IPS-11a (cell line): ENCODE results near the gene KHDC3L.
"Not testable (repeated sequence)": the region's sequence is repeated elsewhere in the genome, so short reads cannot be mapped to it uniquely, and the experiment has no call there.

Experiments used
- H3K4me3 ChIP-seq: one replicate; pipeline ENCODE4 v1.5.1; 2013; ENCODE audit warnings: low read depth, low read length, control low read depth

The KHDC3L gene

DNA sequence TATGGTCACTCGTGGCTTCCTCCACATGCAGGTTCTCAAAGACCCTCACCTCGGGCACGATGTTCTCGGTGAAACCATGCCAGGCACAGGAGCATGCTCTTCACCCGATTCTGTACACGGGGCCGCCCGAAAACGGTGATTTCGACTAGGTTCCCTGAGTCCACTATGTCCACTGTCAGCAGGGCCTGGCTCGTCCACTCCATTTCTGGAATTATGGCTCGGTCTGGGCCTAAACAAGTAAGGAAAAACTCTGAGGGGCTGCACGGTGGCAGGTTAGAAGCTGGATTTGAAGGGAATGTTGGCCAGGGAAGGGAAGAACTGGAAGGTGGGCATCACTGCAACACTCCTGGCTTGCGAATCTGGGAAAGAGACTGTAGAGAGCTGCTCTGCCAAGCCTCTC is 6.7 kb downstream of the KHDC3L start:
- no peak overlapping the region for H3K4me3 ChIP-seq

DNA sequence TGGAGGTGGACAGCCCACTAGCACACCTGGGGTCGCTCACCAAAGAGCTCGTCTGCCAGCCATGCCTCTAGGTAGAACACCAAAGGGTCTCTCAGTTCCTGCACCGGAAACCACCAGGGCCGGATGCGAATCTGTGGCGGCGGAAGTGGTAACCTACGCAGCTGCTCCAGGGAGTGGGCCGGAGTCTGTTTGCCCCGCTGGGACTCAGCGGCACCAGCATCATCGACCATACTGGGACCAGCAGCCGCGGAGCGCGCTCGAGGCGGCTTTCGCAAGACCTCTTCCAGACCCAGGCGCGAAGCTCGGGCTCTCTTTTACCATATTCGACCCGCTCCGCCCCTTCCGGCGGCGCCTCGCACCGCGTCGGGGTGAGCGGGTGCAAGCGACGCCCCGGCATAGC is 7.1 kb downstream of the KHDC3L start, which contains the start of gene OOEP:
OOEP (minus strand) TSS at position 335 of the 400 bp plus-strand sequence; CDS start at position 230, 105 bp downstream.
- H3K4me3 ChIP-seq, result no peak within 1 kb of the TSS

DNA sequence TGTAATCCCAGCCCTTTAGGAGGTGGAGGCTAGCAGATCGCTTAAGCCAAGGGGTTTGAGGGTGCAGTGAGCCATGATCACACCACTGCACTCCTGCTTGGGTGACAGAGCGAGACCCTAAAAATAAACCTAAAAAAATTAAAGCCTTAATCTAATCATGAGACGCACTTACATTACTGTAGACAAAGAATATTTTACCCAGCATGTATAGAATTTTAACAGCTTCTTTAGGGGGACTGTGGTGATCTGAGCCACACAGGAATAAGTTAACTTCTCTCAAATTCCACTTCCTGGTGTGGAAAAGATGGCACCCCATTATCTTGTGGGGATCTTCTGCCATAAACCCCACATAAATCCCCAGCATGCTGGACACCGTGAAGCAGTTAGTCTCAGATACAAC is 9.5 kb downstream of the KHDC3L start:
- H3K4me3 ChIP-seq, result no peak overlapping the region

DNA sequence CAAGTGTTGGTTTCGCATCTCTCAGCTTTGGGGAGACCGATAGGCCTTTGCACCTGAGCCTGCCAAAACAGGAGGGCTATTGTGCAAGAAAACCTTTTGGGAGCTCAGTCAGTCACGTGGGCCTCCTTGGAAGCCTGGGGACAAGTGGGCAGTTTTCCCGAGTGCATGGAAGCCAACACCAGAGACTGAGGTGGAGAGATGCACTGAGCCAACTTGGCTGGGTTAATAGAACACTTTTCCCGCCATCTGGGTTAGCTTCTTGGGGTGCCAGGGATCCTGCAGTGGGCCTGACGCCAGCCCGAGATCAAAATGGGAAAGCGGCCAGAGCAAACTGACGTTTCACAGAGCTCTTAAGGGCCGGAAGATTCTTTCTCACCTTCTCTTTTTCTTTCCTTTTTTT is 10.1 kb downstream of the KHDC3L start:
- H3K4me3 ChIP-seq, result no peak overlapping the region

DNA sequence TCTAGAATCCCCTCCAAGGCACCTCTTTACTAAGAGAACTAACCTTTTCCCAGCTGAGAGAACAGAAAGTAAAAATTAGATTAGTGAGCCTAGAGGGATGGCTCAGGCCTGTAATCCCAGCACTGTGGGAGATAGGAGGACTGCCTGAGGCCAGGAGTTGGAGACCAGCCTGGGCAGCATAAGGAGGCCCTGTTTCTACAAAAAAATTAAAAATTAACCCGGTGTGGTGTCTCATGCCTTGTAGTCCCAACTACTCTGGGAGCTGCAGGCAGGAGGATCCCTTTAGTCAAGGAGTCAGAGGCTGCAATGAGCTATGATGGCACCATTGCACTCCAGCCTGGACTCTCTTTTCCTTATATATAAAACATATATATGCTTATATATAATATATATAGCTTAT is 12.8 kb downstream of the KHDC3L start:
- H3K4me3 ChIP-seq, result no peak overlapping the region

DNA sequence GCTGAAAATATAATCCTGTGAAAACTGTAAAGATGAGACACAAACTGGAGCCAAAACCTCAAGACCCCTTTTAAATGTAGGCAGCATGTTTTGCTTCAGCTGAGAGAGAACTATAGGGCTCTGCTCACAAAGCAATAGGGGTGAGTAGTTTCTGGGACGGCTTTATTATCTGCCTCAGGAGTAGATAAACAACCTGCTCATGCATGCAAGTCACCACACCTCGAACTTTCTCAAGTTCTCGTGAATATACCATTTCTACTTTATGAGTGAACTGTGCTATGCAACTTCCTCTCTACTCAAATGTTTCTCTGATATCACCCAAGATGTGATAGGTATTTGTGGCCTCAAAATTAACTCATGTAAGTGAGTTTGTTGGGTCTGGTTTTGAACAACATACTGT is 14.8 kb downstream of the KHDC3L start:
- H3K4me3 ChIP-seq, result no peak overlapping the region

DNA sequence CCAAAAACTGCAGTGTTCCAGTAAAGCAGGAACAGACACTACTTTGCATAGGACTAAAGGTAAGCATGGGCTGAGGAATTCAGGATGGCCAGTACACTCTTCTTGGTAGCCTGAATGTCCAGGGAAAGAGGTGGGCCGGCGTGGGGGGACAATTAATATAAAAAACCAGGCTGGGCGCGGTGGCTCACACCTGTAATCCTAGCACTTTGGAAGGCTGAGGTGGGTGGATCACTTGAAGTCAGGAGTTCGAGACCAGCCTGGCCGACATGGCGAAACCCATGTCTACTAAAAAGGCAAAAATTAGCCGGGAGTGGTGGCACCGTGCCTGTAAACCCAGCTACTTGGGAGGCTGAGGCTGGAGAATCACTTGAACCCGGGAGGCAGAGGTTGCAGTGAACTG is 19.1 kb downstream of the KHDC3L start:
- H3K4me3 ChIP-seq, result not testable (repeated sequence)

DNA sequence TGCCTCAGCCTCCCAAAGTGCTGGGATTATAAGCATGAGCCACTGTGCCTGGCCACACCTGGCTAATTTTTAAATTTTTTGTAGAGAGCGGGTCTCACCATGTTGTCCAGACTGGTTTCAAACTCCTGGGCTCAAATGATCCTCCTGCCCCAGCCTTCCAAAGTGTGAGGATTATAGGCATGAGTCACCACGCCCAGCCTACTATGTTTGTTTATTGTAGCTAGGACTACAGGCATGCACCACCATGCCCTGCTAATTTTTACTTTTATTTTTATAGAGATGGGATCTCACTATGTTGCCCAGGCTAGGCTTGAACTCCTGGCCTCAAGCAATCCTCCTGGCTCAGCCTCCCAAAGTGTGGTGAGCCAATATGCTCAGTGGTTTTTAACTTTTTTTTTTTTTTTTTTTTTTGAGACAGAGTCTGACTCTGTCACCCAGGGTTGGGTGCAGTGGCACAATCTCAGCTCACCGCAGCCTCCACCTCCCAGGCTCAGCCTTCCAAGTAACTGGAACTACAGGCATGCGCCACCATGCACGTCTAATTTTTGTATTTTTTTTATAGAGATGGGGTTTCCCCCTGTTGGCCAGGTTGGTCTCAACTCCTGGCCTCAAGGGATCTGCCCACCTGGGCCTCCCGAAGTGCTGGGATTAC is 20.1 kb downstream of the KHDC3L start:
- no peak overlapping the region for H3K4me3 ChIP-seq

DNA sequence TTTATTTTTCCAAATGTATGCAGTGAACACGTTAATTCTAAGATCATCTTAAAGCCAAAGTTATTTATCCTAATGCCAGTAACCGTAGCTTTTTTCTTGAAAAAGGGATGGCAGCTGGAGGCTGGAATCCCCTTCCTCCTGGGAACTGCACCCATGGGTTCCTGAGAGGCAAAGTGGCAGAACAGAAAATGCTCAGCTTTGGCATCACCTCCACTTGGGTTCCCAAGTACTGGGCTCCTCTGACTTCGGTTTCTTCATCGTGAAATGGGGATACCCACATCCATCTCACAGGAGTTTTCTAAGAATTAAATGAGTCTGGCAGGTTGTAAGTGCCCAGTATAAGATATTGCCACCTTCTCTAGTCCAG is 26.0 kb downstream of the KHDC3L start:
- no peak overlapping the region for H3K4me3 ChIP-seq

DNA sequence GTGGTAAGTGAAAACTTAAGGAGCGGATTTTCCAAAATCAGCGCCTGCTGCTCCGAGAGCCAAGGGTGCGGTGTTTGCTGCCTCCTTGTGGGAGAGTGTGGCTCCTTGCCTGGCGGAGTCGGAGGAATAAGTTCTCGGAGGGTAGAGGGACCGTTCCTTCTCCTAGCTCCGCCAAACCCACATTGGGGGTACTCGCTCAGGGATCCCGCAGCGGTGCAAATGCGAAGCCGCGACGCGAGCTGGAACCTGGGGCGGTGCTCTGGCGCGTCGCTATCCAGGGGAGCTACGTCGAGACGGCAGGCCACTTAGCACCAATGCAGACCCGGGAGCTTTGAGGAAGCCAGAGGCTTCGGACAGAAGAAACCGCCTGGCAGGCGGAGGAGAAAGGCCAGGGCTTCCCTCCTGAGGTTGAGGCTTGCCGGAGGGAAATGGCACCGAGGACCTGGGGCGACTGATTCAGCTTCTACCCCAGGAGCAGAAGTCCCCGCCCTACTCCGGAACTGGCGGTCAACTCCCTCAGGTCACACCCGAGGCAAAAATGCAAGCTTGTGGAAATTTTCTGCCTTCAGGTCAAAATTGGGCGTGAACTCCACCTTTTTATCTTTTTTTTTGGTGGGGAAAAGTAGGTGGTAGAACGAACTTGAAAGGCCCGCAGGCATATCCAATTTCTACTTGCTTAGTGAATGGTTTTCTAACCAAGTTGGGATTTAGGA is 26.5 kb downstream of the KHDC3L start:
- peak overlapping the region; percentile 34 for H3K4me3 ChIP-seq

DNA sequence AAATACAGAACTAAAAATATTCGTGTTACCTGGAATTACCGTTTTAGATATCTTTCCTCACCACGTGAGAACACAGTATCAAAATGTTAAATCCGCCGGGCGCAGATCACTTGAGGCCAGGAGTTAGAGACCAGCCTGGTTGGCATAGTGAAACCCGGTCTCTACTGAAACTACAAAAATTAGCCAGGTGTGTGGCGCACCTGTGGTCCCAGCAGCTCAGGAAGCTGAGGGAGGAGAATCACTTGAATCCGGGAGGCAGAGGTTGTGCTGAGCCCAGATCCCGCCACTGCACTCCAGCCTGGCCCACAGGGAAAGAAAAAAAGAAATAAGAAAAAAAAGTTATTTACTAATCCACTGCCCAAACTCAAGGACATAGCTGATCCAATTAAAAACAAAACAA is 27.4 kb downstream of the KHDC3L start:
- H3K4me3 ChIP-seq, result no peak overlapping the region

DNA sequence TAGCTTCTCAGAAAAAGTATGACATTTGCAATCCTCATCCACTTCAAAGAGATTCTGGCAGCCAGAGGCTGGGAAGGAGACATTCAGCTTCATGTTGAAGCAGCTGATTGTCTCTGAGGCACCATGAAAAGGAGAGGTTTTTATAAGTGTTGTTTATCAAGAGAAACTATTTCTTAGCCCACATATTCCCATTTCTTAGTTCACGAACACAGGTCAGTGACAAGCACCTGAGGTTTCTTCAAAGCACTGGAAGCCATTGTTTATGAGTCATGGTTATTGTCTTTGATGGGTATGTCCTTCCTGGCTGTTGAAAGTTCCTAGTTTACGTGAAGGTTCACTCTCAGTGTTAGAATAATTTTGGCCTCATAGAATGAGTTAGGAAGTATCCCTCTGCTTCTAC is 29.2 kb downstream of the KHDC3L start:
- no peak overlapping the region for H3K4me3 ChIP-seq

DNA sequence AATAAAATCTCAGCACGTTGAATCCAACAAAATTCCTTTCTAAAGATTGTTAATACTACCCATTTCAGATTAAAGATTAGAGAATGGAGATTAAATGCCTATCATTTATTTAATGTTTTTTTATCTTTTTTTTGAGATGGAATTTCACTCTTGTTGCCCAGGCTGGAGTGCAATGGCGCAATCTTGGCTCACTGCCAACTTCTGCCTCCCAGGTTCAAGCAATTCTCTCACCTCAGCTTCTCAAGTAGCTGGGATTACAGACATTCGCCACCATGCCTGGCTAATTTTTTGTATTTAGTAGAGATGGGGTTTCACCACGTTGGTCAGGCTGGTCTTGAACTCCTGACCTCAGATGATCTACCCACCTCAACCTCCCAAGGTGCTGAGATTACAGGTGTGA is 29.7 kb downstream of the KHDC3L start:
- not testable (repeated sequence) for H3K4me3 ChIP-seq

DNA sequence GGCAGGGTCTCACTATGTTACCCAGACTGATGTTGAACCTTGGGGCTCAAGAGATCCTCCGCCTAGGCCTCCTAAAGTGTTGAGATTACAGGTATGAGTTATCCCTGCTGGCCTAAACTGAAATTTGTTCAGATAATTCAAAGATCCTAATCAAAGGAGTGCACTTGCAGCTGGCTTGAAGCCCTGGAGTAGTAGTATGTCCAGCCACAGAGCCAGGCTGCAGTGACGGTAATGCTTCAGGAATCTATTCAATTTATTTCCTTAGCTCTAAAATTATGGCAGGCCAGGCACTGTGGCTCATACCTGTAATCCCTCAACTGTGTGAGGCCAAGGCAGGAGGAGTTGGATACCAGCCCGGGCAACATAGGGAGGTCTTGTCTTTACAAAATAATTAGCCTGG is 30.8 kb downstream of the KHDC3L start:
- no peak overlapping the region for H3K4me3 ChIP-seq

DNA sequence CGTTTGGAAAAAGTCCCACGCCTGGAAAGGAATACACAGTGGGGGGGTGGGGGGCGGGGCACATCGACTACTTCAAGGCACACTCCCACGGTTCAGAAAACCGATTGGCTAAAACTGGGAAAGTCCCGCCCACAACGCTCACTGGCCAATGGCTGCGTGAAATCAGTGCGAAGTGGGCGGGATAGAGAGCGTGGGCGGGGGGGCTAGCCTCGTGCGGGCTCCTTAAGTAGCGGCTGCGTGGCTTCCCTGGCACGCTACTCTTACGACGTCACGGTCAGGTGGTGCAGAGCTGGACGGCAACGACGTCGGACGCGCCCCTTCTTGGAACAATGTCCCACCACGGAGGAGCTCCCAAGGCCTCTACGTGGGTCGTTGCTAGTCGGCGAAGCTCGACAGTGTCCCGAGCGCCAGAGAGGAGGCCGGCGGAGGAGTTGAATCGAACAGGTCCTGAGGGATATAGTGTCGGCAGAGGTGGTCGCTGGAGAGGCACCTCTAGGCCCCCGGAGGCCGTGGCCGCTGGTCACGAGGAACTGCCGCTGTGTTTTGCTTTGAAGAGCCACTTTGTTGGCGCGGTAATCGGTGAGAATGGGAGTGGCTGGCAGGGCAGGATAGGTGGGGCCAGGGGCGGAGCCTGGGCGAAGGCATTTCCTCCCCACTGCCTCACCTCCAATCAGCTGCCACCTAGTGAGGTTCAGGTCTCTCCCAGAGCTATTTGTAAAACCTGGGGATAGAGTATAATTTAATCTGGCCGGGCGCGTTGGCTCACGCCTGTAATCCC is 32.3 kb downstream of the KHDC3L start, which contains the start of gene DDX43:
DDX43 (plus strand) TSS at position 252 of the 778 bp plus-strand sequence; CDS start at position 330, 78 bp downstream.
- no peak within 1 kb of the TSS for H3K4me3 ChIP-seq

DNA sequence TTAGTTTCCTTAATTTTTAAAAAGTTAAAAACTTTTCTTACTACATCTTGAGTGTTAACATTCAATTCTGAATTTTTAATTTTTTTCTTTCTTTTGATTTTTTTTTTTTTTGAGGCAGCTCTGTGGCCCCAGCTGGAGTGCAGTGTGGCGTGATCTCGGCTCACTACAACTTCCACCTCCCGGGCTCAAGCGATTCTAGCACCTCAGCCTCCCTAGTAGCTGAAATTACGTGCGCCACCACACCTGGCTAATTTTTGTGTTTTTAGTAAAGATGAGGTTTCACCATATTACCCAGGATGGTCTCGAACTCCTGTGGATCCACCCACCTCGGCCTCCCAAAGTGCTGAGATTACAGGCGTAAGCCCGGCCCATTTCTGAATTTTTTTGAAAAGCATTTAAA is 33.4 kb downstream of the KHDC3L start:
- H3K4me3 ChIP-seq, result no peak overlapping the region

DNA sequence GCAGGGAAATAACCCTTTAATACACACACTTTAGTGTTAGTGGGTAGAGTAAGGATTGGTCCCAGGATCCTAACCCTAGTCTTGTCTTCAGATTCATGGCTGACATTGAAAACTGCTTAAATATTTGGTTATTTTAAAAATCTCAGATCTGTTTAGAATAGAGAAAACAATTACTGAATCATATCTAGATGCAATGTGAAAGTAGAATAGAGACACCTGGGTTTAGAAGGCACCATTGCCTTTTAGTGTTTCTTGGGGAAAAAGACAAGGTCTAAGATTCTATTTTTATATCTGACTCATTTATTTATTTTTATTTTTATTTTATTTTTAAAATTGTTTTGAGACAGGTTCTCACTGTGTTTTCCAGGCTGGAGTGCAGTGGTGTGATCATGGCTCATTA is 38.2 kb downstream of the KHDC3L start:
- no peak overlapping the region for H3K4me3 ChIP-seq

DNA sequence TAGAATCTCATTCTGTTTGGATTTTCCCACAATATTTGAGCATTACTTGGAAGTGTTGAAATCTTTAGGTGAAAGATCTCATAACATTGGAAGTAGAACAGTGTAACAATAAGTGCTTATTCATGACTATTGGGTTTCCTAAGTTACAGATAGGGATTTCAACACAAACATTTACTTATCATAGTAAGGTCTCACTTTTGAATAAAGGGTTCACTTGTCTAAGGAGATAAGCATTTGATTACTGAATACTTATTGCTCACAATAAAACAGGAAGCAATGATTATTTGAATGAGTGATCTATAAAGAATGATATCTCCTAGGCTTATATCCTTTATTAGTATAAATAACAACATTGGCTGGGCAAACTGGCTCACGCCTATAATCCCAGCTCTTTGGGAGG is 46.9 kb downstream of the KHDC3L start:
- H3K4me3 ChIP-seq, result no peak overlapping the region

DNA sequence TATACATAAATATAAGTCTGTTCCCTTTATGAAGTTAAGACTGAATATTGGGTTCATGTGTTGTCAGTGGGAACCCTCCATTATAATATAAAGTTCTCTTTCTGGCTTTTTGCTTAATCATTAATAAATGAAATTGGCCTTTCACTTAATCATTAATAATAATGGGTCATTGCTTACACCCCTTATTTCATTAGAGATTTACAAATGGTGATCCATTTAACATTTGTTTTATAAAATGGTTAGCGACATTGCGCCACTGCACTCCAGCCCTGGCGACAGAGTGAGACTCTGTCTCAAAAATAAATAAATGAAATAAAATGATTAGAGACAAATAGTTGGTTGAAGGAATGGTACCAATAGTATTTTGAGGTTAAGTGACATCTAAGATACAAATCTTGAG is 50.6 kb downstream of the KHDC3L start:
- no peak overlapping the region for H3K4me3 ChIP-seq
